IPS DF 6.9 (cell line): Measurements from ENCODE around the gene IL1RAPL2.

ENCODE experiments used
- DNase-seq: peaks from one replicate; pipeline ENCODE4 v3.0.0-alpha.2; 2013; ENCODE audit warnings: low read depth, low spot score
- H3K27ac ChIP-seq: one replicate; pipeline ENCODE4 v1.5.1; 2013; ENCODE audit warnings: low read length, control low read depth
- H3K27me3 ChIP-seq: 2 replicates; pipeline ENCODE4 v1.6.1; 2013; ENCODE audit warnings: mild to moderate bottlenecking, low read length; ENCODE audit not compliant: control insufficient read depth, insufficient read depth
- H3K36me3 ChIP-seq: 2 replicates; pipeline ENCODE4 v1.6.1; 2013; ENCODE audit warnings: low read length; ENCODE audit not compliant: control insufficient read depth, insufficient read depth
- H3K4me1 ChIP-seq: 2 replicates; pipeline ENCODE4 v1.6.1; 2013; ENCODE audit warnings: low read length; ENCODE audit not compliant: control insufficient read depth, insufficient read depth
- H3K4me3 ChIP-seq: 2 replicates; pipeline ENCODE4 v1.5.1; 2013; ENCODE audit warnings: mild to moderate bottlenecking, low read length
- H3K9me3 ChIP-seq: 2 replicates; pipeline ENCODE4 v1.6.1; 2013; ENCODE audit warnings: low read length, inconsistent platforms; ENCODE audit not compliant: control insufficient read depth, insufficient read depth
- WGBS: extraction: QIAGEN DNeasy Blood & Tissue Kit; methylation state at CpG from one replicate; pipeline ENCODE4 v1.1.7; 2013; ENCODE audit warnings: mixed read lengths, missing lambda C conversion rate; ENCODE audit not compliant: insufficient read length, insufficient coverage; 5-methylcytosine and 5-hydroxymethylcytosine counted together

Gene IL1RAPL2

DNA sequence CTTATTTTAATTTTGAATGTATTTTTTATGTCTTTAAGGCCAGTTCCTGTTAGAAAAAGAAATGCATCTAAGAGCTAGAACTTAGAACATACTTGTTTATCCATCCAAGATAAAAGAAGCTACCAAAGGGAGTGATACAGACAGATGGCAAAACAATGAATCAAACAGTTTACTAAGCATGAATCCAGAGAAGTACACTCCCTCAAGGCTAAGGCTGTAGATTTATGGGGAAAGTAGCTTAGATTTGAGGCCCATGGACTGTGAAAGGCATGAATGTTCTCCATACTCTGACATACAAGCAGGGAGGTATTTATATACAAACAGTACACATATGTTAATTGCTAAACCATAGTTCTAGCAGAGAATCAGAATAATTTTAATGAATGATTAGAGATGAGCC is 1001.1 kb downstream of the IL1RAPL2 start:
- Histone ChIP-seq H3K36me3 (no peaks in the 10 kb centered on the region), H3K9me3 (no peaks in the 10 kb centered on the region), H3K4me1 (no peaks in the 10 kb centered on the region), H3K27me3 (no peaks in the 10 kb centered on the region), H3K4me3 (no peak overlapping the region), H3K27ac (no peak overlapping the region)
- no peak for DNase-seq

DNA sequence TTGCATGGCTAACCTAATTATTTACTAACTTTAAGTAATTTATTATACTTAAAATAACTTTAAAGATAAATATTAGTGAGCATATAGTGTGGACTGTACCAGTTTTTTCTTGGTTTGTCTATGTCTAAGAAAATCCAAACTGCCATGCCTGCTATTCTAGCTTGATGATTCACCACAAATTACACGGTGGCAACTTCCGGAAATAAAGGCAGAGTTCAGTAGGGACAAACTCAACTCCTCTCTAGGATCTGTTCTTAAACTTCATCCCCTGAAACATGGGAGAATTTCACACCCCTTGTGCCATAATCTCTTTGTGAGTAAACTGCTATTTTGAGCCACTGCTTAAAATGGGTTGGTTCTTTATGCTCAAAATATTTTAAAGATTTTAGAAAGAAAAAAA is 1042.7 kb downstream of the IL1RAPL2 start:
- no peaks in the 10 kb centered on the region for H3K9me3 ChIP-seq
- no peak overlapping the region for H3K4me3 ChIP-seq
- no peaks in the 10 kb centered on the region for H3K27me3 ChIP-seq
- no CpG with 5 or more reads among the region's 2 CpGs for WGBS
- no peak for DNase-seq
- no peaks in the 10 kb centered on the region for H3K36me3 ChIP-seq
- peaks cover 1% of the 10 kb centered on the region; the same call in 1 of the 2 replicates for H3K4me1 ChIP-seq
- H3K27ac ChIP-seq, result no peak overlapping the region

DNA sequence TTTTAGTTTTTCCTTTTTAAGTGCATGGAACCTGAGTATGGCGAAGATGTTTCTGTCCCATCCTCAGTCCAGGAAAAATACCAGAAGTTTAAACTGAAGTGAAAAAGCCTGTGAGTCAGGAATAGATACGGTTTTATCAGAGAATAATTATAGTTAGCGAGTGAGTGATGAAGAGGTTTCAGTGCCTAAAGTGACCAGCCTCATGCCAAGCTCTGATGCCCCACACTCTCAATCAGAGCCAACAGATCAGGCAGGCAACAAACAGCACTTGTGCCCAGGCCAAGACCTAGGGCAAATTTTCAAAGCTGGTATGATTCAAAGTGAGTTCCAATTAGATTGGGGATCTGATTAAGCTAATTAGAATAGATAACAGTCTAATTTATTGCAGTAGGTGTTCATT is 1043.5 kb downstream of the IL1RAPL2 start:
- no peaks in the 10 kb centered on the region for H3K36me3 ChIP-seq
- WGBS, result 100% methylated on average over 2 of the region's 3 CpGs
- no peak overlapping the region for H3K4me3 ChIP-seq
- H3K9me3 ChIP-seq, result no peaks in the 10 kb centered on the region
- peaks cover 1% of the 10 kb centered on the region; the same call in 1 of the 2 replicates for H3K4me1 ChIP-seq
- H3K27me3 ChIP-seq, result no peaks in the 10 kb centered on the region
- H3K27ac ChIP-seq, result no peak overlapping the region
- no peak for DNase-seq

DNA sequence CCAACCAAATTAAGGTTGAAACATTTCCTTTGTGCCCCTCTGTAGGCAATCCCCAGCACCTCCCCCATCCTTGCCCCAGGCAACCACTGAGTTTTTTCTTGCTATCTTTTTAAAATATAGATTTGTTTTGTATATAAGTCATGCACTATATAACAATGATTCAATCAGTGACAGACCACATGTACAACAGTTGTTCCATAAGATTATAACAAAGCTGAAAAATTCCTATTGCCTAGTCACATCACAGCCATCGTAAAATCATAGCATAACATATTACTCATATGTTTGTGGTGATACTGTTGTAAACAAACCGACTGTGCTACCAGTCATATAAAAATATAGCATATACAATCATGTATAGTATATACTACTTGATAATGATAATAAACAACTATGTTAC is 1044.4 kb downstream of the IL1RAPL2 start:
- no peak overlapping the region for H3K27ac ChIP-seq
- DNase-seq, result no peak
- WGBS, result no CpG with 5 or more reads among the region's 2 CpGs
- no peak overlapping the region for H3K4me3 ChIP-seq
- no peaks in the 10 kb centered on the region for H3K27me3 ChIP-seq
- peaks cover 1% of the 10 kb centered on the region; the same call in 1 of the 2 replicates for H3K4me1 ChIP-seq
- no peaks in the 10 kb centered on the region for H3K9me3 ChIP-seq
- H3K36me3 ChIP-seq, result no peaks in the 10 kb centered on the region

DNA sequence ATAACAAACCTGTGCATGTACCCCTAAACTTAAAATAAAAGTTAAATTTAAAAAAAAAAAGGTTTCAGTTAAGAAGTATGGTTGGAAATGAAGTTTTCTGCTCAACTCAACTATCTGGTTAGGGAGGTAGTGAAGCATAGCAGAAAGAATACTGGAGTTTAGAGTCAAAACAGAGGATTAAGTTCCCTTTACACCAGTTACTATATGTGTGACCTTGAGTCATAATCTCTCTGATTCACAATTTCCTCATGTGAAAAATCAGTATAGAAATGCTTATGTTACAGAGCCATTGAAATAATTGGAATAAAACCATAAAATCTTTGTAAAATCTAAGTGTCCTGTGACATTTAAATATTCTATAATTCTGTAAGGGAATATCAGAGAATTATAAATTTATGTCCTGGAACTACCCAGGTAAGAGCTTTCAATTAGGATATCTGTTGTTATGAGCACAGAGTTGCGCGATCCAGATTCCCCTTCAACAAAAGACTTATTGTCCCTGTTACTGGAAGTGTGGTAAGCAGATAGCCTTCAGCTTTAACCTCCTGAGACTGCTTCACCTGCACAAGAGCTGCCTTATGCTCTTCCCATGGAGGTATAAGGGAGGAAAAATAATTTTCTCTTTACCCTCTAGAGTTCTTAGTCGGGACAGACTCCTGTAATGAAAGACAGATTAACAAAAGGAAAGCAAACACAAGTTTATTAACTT is 1052.5 kb downstream of the IL1RAPL2 start:
- Histone ChIP-seq H3K27ac (no peak overlapping the region), H3K4me3 (no peak overlapping the region), H3K9me3 (no peaks in the 10 kb centered on the region), H3K36me3 (no peaks in the 10 kb centered on the region), H3K27me3 (no peaks in the 10 kb centered on the region), H3K4me1 (no peaks in the 10 kb centered on the region)
- no peak for DNase-seq
- WGBS, result no CpG with 5 or more reads among the region's 3 CpGs

DNA sequence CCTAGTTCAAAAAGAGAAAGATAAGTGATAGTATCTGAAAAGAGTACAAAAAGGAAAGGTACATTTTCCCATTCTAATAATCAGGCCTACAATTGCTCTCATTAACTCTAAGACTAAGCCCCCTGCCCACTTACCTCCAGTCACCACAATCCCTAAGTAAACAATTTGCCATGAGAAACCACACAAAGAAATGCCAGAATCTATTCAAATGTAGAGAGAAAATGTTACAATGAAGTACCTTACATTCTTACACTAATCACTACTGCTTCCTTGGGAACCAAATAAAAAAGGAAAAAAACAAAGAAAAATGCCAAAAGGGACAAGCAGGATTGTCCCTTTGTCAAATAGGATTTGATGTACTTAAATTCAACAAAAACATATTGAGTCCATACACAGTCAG is 1068.2 kb downstream of the IL1RAPL2 start:
- no peak for DNase-seq
- H3K27ac ChIP-seq, result no peak overlapping the region
- H3K36me3 ChIP-seq, result no peaks in the 10 kb centered on the region
- H3K4me3 ChIP-seq, result no peak overlapping the region
- no peaks in the 10 kb centered on the region for H3K9me3 ChIP-seq
- H3K4me1 ChIP-seq, result no peaks in the 10 kb centered on the region
- H3K27me3 ChIP-seq, result no peaks in the 10 kb centered on the region

DNA sequence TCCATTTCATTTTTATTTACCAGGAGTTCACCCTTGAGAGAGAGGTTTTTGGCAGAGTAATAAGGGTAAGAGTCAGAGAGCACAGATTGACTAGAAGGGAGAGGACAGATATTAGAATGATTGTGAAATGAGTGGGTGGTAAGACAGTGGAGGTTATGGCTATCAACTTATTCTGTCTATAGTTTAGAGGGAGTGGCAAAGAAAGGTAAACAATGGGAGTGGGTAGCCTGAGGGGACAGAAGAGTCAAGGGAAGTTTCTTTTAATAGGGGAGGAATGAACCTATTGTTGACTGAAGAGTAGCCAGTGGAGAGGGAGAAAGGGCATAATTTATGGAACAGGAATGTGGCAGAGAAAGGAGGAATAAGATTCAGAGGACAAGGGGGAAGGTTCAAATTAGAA is 1069.8 kb downstream of the IL1RAPL2 start:
- no peaks in the 10 kb centered on the region for H3K27me3 ChIP-seq
- H3K36me3 ChIP-seq, result no peaks in the 10 kb centered on the region
- H3K27ac ChIP-seq, result no peak overlapping the region
- no peak overlapping the region for H3K4me3 ChIP-seq
- no peaks in the 10 kb centered on the region for H3K9me3 ChIP-seq
- no peak for DNase-seq
- no peaks in the 10 kb centered on the region for H3K4me1 ChIP-seq

DNA sequence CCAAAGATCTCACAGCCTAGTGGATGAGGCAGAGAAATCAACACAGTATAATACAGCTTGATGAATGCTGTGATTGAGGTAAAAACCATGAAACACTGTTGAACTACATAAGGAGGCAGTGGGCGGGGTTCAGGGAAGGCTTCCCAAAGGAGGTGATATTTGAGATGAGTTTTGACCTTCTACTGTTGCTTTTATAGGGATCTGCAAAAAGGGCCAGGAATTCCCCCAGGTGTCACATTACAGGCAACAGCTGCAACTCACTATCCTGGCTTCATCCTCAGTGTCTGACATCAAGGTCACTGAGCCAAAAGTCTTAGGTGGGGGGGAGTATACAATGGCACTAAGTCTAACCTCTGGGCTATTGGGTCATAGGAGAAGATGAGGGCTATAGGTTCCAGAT is 1070.7 kb downstream of the IL1RAPL2 start:
- Histone ChIP-seq H3K9me3 (no peaks in the 10 kb centered on the region), H3K4me1 (no peaks in the 10 kb centered on the region), H3K36me3 (no peaks in the 10 kb centered on the region), H3K4me3 (no peak overlapping the region), H3K27ac (no peak overlapping the region), H3K27me3 (no peaks in the 10 kb centered on the region)
- DNase-seq, result no peak
- no CpG with 5 or more reads among the region's 1 CpG for WGBS

DNA sequence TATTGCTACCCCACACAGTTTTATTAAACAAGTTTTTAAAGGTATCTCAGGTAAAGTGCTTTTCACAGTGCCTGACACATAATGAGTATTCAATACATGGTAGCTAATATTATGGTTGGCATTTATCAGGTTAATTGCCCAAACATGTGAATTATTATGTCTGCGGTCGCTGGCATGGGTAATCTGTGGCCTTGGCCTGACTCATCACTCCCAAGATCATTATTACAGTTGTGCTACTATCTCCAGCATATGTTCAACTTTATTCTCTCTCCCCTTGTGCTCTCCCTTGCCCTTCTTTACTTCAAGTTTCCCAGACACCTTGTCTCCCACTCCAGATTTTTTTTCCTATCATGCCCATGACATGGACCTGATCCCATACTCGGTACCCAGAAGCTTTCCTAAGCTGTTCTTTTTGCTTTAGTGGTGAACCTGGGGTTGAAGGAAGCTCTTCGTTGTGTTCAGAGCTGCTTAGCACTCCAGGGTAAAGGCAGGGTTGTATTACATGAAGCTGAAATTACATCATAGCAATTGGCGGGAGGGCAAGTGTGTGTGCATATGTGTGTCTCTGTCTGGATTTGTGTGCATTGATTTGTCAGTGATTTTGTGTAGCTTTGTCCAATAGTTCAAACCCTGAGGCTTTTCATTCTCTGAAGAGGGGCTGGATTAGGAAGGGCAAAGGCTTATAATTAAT is 1079.8 kb downstream of the IL1RAPL2 start:
- no peak overlapping the region for H3K27ac ChIP-seq
- no CpG with 5 or more reads among the region's 5 CpGs for WGBS
- H3K9me3 ChIP-seq, result no peaks in the 10 kb centered on the region
- no peak overlapping the region for H3K4me3 ChIP-seq
- no peaks in the 10 kb centered on the region for H3K36me3 ChIP-seq
- H3K4me1 ChIP-seq, result no peaks in the 10 kb centered on the region
- no peak for DNase-seq
- no peaks in the 10 kb centered on the region for H3K27me3 ChIP-seq

DNA sequence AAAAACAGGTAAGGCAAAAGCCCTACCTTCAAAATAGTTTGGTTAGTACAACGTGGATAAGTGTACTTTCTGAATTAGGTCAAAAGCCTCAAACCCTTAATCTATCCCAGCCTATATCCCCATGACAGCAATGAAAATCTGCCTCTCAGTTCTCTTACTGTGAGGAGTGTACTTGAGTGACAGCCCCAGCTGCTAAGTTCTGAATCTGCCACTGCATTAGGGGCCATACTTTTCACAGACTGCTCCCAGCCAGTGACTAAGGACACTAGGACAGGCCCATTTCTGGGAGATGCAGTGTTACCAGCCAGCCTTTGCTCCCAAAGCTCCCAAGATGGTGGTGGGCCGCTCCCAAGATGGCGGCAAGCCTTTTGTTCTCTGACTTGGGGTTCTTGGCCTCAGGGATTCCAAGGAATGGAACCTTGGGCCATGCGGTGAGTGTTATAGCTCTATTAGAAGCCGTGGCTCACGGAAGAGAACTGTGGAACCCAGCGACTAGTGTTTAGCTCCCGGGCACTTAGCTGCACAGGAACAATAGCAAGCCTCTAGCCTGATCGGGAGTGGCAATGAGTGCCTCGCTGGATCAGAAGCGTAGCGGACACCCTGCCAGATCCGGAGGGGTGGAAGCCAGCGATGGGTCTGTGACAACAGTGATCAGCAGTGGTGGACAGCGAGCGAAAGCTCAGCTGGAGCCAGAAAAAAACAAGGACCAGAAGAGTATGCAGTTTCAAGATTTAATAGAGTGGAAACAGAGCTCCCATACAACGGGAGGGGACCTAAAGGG is 1080.8 kb downstream of the IL1RAPL2 start:
- H3K9me3 ChIP-seq, result no peaks in the 10 kb centered on the region
- no CpG with 5 or more reads among the region's 17 CpGs for WGBS
- H3K4me3 ChIP-seq, result no peak overlapping the region
- H3K4me1 ChIP-seq, result no peaks in the 10 kb centered on the region
- no peaks in the 10 kb centered on the region for H3K27me3 ChIP-seq
- H3K36me3 ChIP-seq, result no peaks in the 10 kb centered on the region
- no peak overlapping the region for H3K27ac ChIP-seq
- no peak for DNase-seq
